Measurements from ENCODE around the gene DCTD. TPM values are rescaled to one million over a fixed set of nuclear protein-coding genes. Genes with fewer than 3 reads are reported as not detected.

Gene DCTD
- total RNA-seq, 1 experiment from 2014 or later = 100 TPM

DNA sequence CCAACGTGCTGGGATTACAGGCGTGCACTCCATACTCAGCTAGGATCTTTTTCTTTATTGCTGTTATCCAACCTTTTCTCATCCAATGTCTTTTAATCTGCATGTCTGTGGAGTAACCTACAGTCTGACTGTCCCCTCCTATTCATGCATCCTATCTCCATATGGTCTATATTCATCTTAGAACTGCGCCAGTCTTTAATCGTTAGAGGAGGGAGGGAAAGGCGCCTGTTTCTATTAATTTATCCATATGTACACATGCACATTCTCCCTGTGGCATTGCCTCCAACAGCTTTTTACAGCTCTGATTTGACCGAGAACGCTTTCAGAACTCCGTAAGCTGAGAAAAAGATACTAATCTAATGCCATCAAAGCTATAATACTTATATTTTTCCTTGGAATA, 9.8 kb downstream of the DCTD start:
- no peaks in the 10 kb centered on the region for H3K79me2 ChIP-seq (ENCODE audit: insufficient read depth, low read length)

More for the DNA sequence above, 9.8 kb downstream of the DCTD start:
- H3K4me1 ChIP-seq (ENCODE audit: insufficient read depth, low read length) = no peaks in the 10 kb centered on the region; the same call in 1 of the 2 replicates
- no peak overlapping the region for H3K14ac ChIP-seq (ENCODE audit: insufficient read depth, low read length)
- no peak overlapping the region for H4K8ac ChIP-seq (replicated peaks; ENCODE audit: insufficient read length, low read depth, low read length)
- no peaks in the 10 kb centered on the region for H3K27me3 ChIP-seq (ENCODE audit: insufficient read depth, low read length)
- no peak overlapping the region for H2BK120ac ChIP-seq (ENCODE audit: low read depth, low read length, poor library complexity, severe bottlenecking)
- WGBS (ENCODE audit: extremely low coverage, insufficient read length, low lambda C conversion rate) = no CpG with 5 or more reads among the region's 8 CpGs
- Mint-ChIP-seq H3K27me3 (ENCODE audit: low read depth) (no peaks in the 10 kb centered on the region), H3K4me3 (no peak overlapping the region), H3K27ac (no peak overlapping the region), H3K4me1 (peaks cover 8 to 10% of the 10 kb centered on the region in 2 experiments; a peak in 3 of 4 replicates), H3K36me3 (ENCODE audit: insufficient read depth in 1 of 3, low read depth in 3 of 3) (peaks cover 15 to 68% (median 58%) of the 10 kb centered on the region in 3 experiments), H3K9me3 (no peaks in the 10 kb centered on the region)
- no peak overlapping the region for H3K4me2 ChIP-seq (ENCODE audit: insufficient read depth, insufficient read length, low read length)
- no peak overlapping the region for H3K56ac ChIP-seq (ENCODE audit: insufficient read length, low read depth, low read length)
- no peak overlapping the region for H4K5ac ChIP-seq (ENCODE audit: insufficient read length, low read depth, low read length)
- no peak overlapping the region for H3K9ac ChIP-seq (ENCODE audit: extremely low read depth, insufficient read length, low read length)
- H3K27ac ChIP-seq (ENCODE audit: insufficient read length, low read depth, low read length) = no peak overlapping the region
- no peak for DNase-seq
- no peak overlapping the region for H2AK5ac ChIP-seq (ENCODE audit: insufficient read length, low read length)
- H2BK12ac ChIP-seq (ENCODE audit: insufficient read length, low read depth, low read length) = no peak overlapping the region
- H4K20me1 ChIP-seq (ENCODE audit: control insufficient read depth, insufficient read depth, insufficient read length) = no peaks in the 10 kb centered on the region
- H2AFZ ChIP-seq (ENCODE audit: low read length) = no peak overlapping the region
- no peaks in the 10 kb centered on the region for H3K23me2 ChIP-seq (ENCODE audit: insufficient read length, low read depth, low read length, poor library complexity, severe bottlenecking)
- H4K91ac ChIP-seq (ENCODE audit: insufficient read length, low read depth, low read length) = no peak overlapping the region
- no peak overlapping the region for H3T11ph ChIP-seq (ENCODE audit: low read length)
- H3K4ac ChIP-seq (ENCODE audit: low read depth, low read length) = no peak overlapping the region
- H3K79me1 ChIP-seq (ENCODE audit: insufficient read depth, low read depth, low read length, poor library complexity, severe bottlenecking) = no peaks in the 10 kb centered on the region
- no peak overlapping the region for H2BK20ac ChIP-seq (ENCODE audit: low read depth, low read length, poor library complexity, severe bottlenecking)
- H3K18ac ChIP-seq (ENCODE audit: insufficient read length, low read depth, low read length) = no peak overlapping the region
- H2BK5ac ChIP-seq (ENCODE audit: insufficient read length, low read length) = no peak overlapping the region
- H3K9me3 ChIP-seq (ENCODE audit: control insufficient read depth, low read depth, low read length) = no peaks in the 10 kb centered on the region
- H2BK15ac ChIP-seq (ENCODE audit: low read depth, low read length) = no peak overlapping the region
- TF ChIP-seq, protein P1, sequence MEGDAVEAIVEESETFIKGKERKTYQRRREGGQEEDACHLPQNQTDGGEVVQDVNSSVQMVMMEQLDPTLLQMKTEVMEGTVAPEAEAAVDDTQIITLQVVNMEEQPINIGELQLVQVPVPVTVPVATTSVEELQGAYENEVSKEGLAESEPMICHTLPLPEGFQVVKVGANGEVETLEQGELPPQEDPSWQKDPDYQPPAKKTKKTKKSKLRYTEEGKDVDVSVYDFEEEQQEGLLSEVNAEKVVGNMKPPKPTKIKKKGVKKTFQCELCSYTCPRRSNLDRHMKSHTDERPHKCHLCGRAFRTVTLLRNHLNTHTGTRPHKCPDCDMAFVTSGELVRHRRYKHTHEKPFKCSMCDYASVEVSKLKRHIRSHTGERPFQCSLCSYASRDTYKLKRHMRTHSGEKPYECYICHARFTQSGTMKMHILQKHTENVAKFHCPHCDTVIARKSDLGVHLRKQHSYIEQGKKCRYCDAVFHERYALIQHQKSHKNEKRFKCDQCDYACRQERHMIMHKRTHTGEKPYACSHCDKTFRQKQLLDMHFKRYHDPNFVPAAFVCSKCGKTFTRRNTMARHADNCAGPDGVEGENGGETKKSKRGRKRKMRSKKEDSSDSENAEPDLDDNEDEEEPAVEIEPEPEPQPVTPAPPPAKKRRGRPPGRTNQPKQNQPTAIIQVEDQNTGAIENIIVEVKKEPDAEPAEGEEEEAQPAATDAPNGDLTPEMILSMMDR (conservative IDR thresholded peaks at IDR 0.05) = no peak
- H3K23ac ChIP-seq (ENCODE audit: insufficient read length, low read depth, low read length) = no peak overlapping the region
